GM13976 (cell line): ENCODE measurements around the gene EIF5.

Experiments used
- DNase-seq: peaks from one replicate; pipeline ENCODE4 v3.0.0; 2012; ENCODE audit warnings: low spot score
- CTCF ChIP-seq: IDR thresholded peaks from 2 replicates; pipeline ENCODE4 v1.5.1; 2012; ENCODE audit warnings: borderline replicate concordance, mild to moderate bottlenecking; ENCODE audit not compliant: insufficient read depth; ENCODE audit errors: extremely low read depth, missing control alignments, control extremely low read depth
- in situ Hi-C: fragments of 300-500 bp; cut with MboI; formaldehyde crosslinking; loops from one replicate; pipeline ENCODE4 v1.12.0; 2022; ENCODE audit warnings: low sequenced_read_pairs, mixed read lengths, inconsistent platforms; ENCODE audit not compliant: unreplicated experiment

The EIF5 gene

GRCh38 chr14:103384450-103385151, 50.6 kb downstream of the EIF5 start:
- TF ChIP-seq CTCF = no peak
- in situ Hi-C loops = no loop called here
- DNase-seq = no peak

GRCh38 chr14:103385152-103385928, 51.3 kb downstream of the EIF5 start, which contains the start of gene MARK3:
TSS of gene MARK3 (plus strand) at chr14:103385415. CDS start at chr14:103386030, 615 bp downstream.
- peak; percentile 2 for TF ChIP-seq CTCF
- in situ Hi-C loops = no loop called here

GRCh38 chr14:103385929-103386712, 52.1 kb downstream of the EIF5 start:
- no peak for DNase-seq
- in situ Hi-C loops = no loop called here
- TF ChIP-seq CTCF = peak; percentile 0

More at GRCh38 chr14:103385152-103385928, 51.3 kb downstream of the EIF5 start, which contains the start of gene MARK3:
- peak; percentile 99 for DNase-seq

- in situ Hi-C loops = no loop called here
These were observed 52.8 kb downstream of the EIF5 start for GRCh38 chr14:103386713-103387329.

GRCh38 chr14:103388664-103389063, 54.6 kb downstream of the EIF5 start:
- DNase-seq = no peak
- TF ChIP-seq CTCF = no peak
- in situ Hi-C loops = no loop called here

More at GRCh38 chr14:103386713-103387329, 52.8 kb downstream of the EIF5 start:
- DNase-seq = no peak
- no peak for TF ChIP-seq CTCF

- in situ Hi-C loops = no loop called here
- DNase-seq = no peak
- TF ChIP-seq CTCF = no peak
These were observed 56.6 kb downstream of the EIF5 start for GRCh38 chr14:103390605-103391004.
